Liver (tissue), 9 donors: ENCODE results near the gene TRPV4. TPM values are rescaled to one million over a fixed set of nuclear protein-coding genes. Genes with fewer than 3 reads are reported as not detected.
A peak's percentile ranks its signal among the peaks of the same experiment; 100 is the strongest.

Experiments used
- DNase-seq: peaks from one replicate; pipeline ENCODE4 v3.0.0-alpha.2; 2017; ENCODE audit warnings: low spot score
- H3K27ac ChIP-seq, 2 donors: one replicate each; pipeline ENCODE4 v1.7.0; 2013; ENCODE audit warnings: inconsistent platforms in 2 of 2, low read length in 2 of 2, control low read depth in 1 of 2, low read depth in 1 of 2, mild to moderate bottlenecking in 1 of 2
- H3K27me3 ChIP-seq, 4 donors: one replicate each; pipeline versions ENCODE4 v1.6.1 to v1.7.0; 2013; ENCODE audit warnings: low read length in 3 of 4, inconsistent platforms in 1 of 4, mild to moderate bottlenecking in 1 of 4, moderate library complexity in 1 of 4; ENCODE audit not compliant: control insufficient read depth in 4 of 4, insufficient read depth in 4 of 4
- H3K36me3 ChIP-seq, 4 donors: one replicate each; pipeline versions ENCODE4 v1.6.1 to v1.7.0; 2013; ENCODE audit warnings: low read length in 3 of 4, mild to moderate bottlenecking in 3 of 4, low read depth in 1 of 4, moderate library complexity in 1 of 4; ENCODE audit not compliant: control insufficient read depth in 4 of 4, insufficient read depth in 3 of 4
- H3K4me1 ChIP-seq, 4 donors: one replicate each; pipeline versions ENCODE4 v1.6.1 to v1.7.0; 2013; ENCODE audit warnings: low read length in 3 of 4, mild to moderate bottlenecking in 3 of 4, moderate library complexity in 1 of 4; ENCODE audit not compliant: control insufficient read depth in 4 of 4, insufficient read depth in 4 of 4
- H3K4me3 ChIP-seq, 3 donors: one replicate each; pipeline versions ENCODE4 v1.6.1 to v1.7.0; 2013; ENCODE audit warnings: low read length in 3 of 3, control low read depth in 1 of 3, low read depth in 1 of 3, mild to moderate bottlenecking in 1 of 3
- H3K9ac ChIP-seq, 2 donors: one replicate each; pipeline ENCODE4 v1.7.0; 2013; ENCODE audit warnings: low read length in 2 of 2, mild to moderate bottlenecking in 2 of 2, moderate library complexity in 2 of 2, control low read depth in 1 of 2, low read depth in 1 of 2
- H3K9me3 ChIP-seq, 4 donors: one replicate each; pipeline versions ENCODE4 v1.6.1 to v1.7.0; 2013; ENCODE audit warnings: low read length in 3 of 4; ENCODE audit not compliant: control insufficient read depth in 4 of 4
- ATF3 ChIP-seq: IDR thresholded peaks from 2 replicates; pipeline ENCODE4 v1.6.1; 2016; ENCODE audit warnings: antibody characterized with exemption
- CTCF ChIP-seq: fragments of 150-350 bp; IDR thresholded peaks from 2 replicates; pipeline ENCODE4 v1.5.1; 2017; ENCODE audit warnings: improper control_type of control experiment, low read depth, low read length; ENCODE audit not compliant: missing input control
- FOXA1 ChIP-seq: IDR thresholded peaks from 2 replicates; pipeline ENCODE4 v1.6.1; 2016; ENCODE audit warnings: antibody characterized with exemption
- FOXA2 ChIP-seq: IDR thresholded peaks from 2 replicates; pipeline ENCODE4 v1.6.1; 2016; ENCODE audit warnings: antibody characterized with exemption
- HNF4A ChIP-seq, 2 donors: conservative IDR thresholded peaks; 2 replicates each; pipeline ENCODE4 v1.6.1; 2016; ENCODE audit warnings: antibody characterized with exemption in 2 of 2, mild to moderate bottlenecking in 2 of 2
- HNF4G ChIP-seq: IDR thresholded peaks from 2 replicates; pipeline ENCODE4 v1.6.1; 2016; ENCODE audit warnings: antibody characterized with exemption
- JUND ChIP-seq, 2 donors: IDR thresholded peaks; 2 replicates each; pipeline ENCODE4 v1.6.1; 2016; ENCODE audit warnings: antibody characterized with exemption in 2 of 2
- NR2F2 ChIP-seq: IDR thresholded peaks from 2 replicates; pipeline ENCODE4 v1.6.1; 2016; ENCODE audit warnings: antibody characterized with exemption
- RAD21 ChIP-seq, 2 donors: IDR thresholded peaks; 2 replicates each; pipeline ENCODE4 v1.6.1; 2016; ENCODE audit warnings: antibody characterized with exemption in 2 of 2, mild to moderate bottlenecking in 2 of 2
- REST ChIP-seq: IDR thresholded peaks from 2 replicates; pipeline ENCODE4 v1.6.1; 2016; ENCODE audit warnings: antibody characterized with exemption, mild to moderate bottlenecking
- SP1 ChIP-seq: IDR thresholded peaks from 2 replicates; pipeline ENCODE4 v1.6.1; 2018; ENCODE audit warnings: antibody characterized with exemption, mild to moderate bottlenecking
- TAF1 ChIP-seq: conservative IDR thresholded peaks from 2 replicates; pipeline ENCODE4 v1.6.1; 2016; ENCODE audit warnings: antibody characterized with exemption, mild to moderate bottlenecking
- YY1 ChIP-seq: IDR thresholded peaks from 2 replicates; pipeline ENCODE4 v1.6.1; 2016; ENCODE audit warnings: antibody characterized with exemption, mild to moderate bottlenecking
- ZBTB33 ChIP-seq: IDR thresholded peaks from 2 replicates; pipeline ENCODE4 v1.6.1; 2016; ENCODE audit warnings: antibody characterized with exemption
- WGBS: extraction: QIAGEN DNeasy Blood & Tissue Kit; methylation state at CpG from one replicate; pipeline ENCODE4 v1.1.7; 2013; 5-methylcytosine and 5-hydroxymethylcytosine counted together
- polyA plus RNA-seq, 2 donors: library from polyadenylated mRNA; stranded (reverse) in 1 of 2; unstranded in 1 of 2; fragments of 200-250 nt in 1 of 2; fragments of >200 nt in 1 of 2; fragmentation: Nextera tagmentation in 1 of 2; extraction: Ambion mirVana in 1 of 2; gene quantifications; one replicate each; pipeline versions ENCODE4 v1.2.1 to v1.2.3, GENCODE V29; 2013 to 2015
- total RNA-seq, 2 donors: library from RNA; depleted of rRNA; stranded (reverse); fragments of >200 nt; gene quantifications; one replicate each; pipeline ENCODE4 v1.2.3, GENCODE V29; 2014
- donor health status: healthy.
- donor health status: healthy.
- donor health status: healthy.
- donor health status: healthy.
- donor health status: healthy.

The TRPV4 gene
- total and polyA plus RNA-seq, 4 donors, result 1.3 to 9.6 (median 3.9) TPM

- no peak for TF ChIP-seq FOXA1
- peak; percentile 11 to 54 for TF ChIP-seq RAD21 (IDR thresholded peaks at IDR 0.05)
- no peak for TF ChIP-seq HNF4G
- no peak for TF ChIP-seq REST
- TF ChIP-seq CTCF, result peak; percentile 85
- under 1% methylated on average over 92 of the region's 92 CpGs for WGBS
- peaks cover 6 to 19% (median 15%) of the 10 kb centered on the region in 4 donors for H3K4me1 ChIP-seq
- no peaks in the 10 kb centered on the region for H3K9me3 ChIP-seq
- H3K27me3 ChIP-seq, result no peaks in the 10 kb centered on the region
- peak within 1 kb of the TSS; percentile 74 to 97 (median 84) for H3K4me3 ChIP-seq
- peak; percentile 86 for DNase-seq
- H3K27ac ChIP-seq, result peak within 1 kb of the TSS; percentile 58 to 70
- peak within 1 kb of the TSS; percentile 74 to 86 for H3K9ac ChIP-seq
- H3K36me3 ChIP-seq, result no peaks in the 10 kb centered on the region
These were observed 47.1 kb upstream of the TRPV4 start, which contains the start of gene GLTP for GRCh38 chr12:109880043-109880931. TSS of gene GLTP (minus strand) at chr12:109880541. CDS start at chr12:109880374, 167 bp downstream.

GRCh38 chr12:109879351-109880042 is 46.3 kb upstream of the TRPV4 start:
- Histone ChIP-seq H3K4me3 (peak overlapping the region; percentile 74 to 97 (median 84)), H3K9ac (peak overlapping the region; percentile 74 to 86), H3K27ac (peak overlapping the region; percentile 58 to 70), H3K9me3 (no peaks in the 10 kb centered on the region), H3K27me3 (no peaks in the 10 kb centered on the region), H3K4me1 (peaks cover 6 to 19% (median 15%) of the 10 kb centered on the region in 4 donors), H3K36me3 (no peaks in the 10 kb centered on the region)
- TF ChIP-seq NR2F2, result no peak
- no peak for TF ChIP-seq SP1
- no peak for TF ChIP-seq HNF4A (conservative IDR thresholded peaks at IDR 0.05)
- no peak for TF ChIP-seq TAF1
- no peak for TF ChIP-seq YY1
- no peak for TF ChIP-seq REST
- no peak for TF ChIP-seq ATF3
- TF ChIP-seq CTCF, result no peak
- TF ChIP-seq ZBTB33, result no peak
- no peak for TF ChIP-seq FOXA2
- TF ChIP-seq JUND (IDR thresholded peaks at IDR 0.05), result no peak
- no peak for TF ChIP-seq HNF4G
- 30% methylated on average over 13 of the region's 13 CpGs for WGBS
- DNase-seq, result no peak
